ENCODE measurements around the gene TYSND1. TPM values are rescaled to one million over a fixed set of nuclear protein-coding genes. Genes with fewer than 3 reads are reported as not detected.

TYSND1 gene
- total RNA-seq, 1 donor from 2014 or later: 6.7 TPM

DNA sequence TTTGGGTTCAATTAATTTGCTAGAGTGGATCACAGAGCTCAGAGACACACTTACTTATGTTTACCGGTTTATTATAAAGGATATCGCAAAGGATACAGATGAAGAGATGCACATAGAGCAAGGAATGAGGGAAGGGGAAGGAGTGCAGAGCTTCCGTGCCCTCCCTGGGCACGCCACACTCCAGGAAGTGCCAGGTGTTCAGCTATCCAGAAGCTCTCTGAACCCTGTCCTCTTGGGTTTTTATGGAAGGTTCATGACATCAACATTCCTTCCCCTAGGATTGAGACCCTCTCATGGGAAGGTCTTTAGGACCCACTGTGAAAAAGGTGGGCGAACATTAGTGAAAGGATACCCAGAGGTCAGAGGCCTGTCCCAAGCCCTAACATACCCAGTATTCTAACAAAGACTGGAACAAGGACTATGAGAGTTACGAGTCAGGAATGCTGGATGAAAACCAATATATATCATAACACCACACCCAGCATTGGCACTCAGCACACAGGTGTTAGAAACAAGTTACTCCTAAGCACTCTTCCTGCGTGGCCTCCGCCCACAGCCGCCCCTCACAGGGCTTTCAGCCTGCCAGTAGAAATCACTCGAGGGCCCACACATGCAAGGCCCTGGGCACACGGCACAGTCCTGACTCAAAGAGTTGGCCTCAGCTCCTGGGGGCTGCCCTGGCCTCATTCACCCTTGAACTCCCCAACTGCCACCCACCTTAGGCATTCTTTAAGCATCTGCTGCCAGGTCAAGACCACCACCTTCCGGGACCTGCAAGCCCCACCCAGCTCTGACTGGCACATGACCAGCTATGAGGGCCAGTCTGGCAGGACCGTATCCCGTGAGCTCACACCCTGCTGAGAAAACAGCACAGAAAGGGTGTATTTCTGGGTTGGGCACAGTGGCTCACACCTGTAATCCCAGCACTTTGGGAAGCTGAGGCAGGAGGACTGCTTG lies 8.3 kb downstream of the TYSND1 start:
- TF ChIP-seq, protein P1, sequence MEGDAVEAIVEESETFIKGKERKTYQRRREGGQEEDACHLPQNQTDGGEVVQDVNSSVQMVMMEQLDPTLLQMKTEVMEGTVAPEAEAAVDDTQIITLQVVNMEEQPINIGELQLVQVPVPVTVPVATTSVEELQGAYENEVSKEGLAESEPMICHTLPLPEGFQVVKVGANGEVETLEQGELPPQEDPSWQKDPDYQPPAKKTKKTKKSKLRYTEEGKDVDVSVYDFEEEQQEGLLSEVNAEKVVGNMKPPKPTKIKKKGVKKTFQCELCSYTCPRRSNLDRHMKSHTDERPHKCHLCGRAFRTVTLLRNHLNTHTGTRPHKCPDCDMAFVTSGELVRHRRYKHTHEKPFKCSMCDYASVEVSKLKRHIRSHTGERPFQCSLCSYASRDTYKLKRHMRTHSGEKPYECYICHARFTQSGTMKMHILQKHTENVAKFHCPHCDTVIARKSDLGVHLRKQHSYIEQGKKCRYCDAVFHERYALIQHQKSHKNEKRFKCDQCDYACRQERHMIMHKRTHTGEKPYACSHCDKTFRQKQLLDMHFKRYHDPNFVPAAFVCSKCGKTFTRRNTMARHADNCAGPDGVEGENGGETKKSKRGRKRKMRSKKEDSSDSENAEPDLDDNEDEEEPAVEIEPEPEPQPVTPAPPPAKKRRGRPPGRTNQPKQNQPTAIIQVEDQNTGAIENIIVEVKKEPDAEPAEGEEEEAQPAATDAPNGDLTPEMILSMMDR (IDR thresholded peaks at IDR 0.05; ENCODE audit: unreplicated experiment): no peak
- H3K4me1 Mint-ChIP-seq (ENCODE audit: unreplicated experiment): peaks cover 2% of the 10 kb centered on the region
- H3K4me3 Mint-ChIP-seq (ENCODE audit: unreplicated experiment): no peak overlapping the region
- H3K9me3 Mint-ChIP-seq (ENCODE audit: unreplicated experiment): no peaks in the 10 kb centered on the region
- H3K27ac Mint-ChIP-seq (ENCODE audit: unreplicated experiment): no peak overlapping the region
- peaks cover 9% of the 10 kb centered on the region for H3K27me3 Mint-ChIP-seq (ENCODE audit: unreplicated experiment)
- DNase-seq (ENCODE audit: low spot score): no peak
- H3K36me3 Mint-ChIP-seq (ENCODE audit: low read depth, unreplicated experiment): peaks cover 14% of the 10 kb centered on the region

GRCh38 chr10:70137135-70137534 lies 9.4 kb downstream of the TYSND1 start:
- Mint-ChIP-seq H3K27ac (ENCODE audit: unreplicated experiment) (peak overlapping the region; percentile 48), H3K4me3 (ENCODE audit: unreplicated experiment) (peak overlapping the region; percentile 12), H3K9me3 (ENCODE audit: unreplicated experiment) (no peaks in the 10 kb centered on the region), H3K27me3 (ENCODE audit: unreplicated experiment) (peaks cover 6% of the 10 kb centered on the region), H3K36me3 (ENCODE audit: low read depth, unreplicated experiment) (peaks cover 14% of the 10 kb centered on the region), H3K4me1 (ENCODE audit: unreplicated experiment) (peaks cover 8% of the 10 kb centered on the region)
- TF ChIP-seq, protein P1 (IDR thresholded peaks at IDR 0.05; ENCODE audit: unreplicated experiment): no peak
- no peak for DNase-seq (ENCODE audit: low spot score)

DNA sequence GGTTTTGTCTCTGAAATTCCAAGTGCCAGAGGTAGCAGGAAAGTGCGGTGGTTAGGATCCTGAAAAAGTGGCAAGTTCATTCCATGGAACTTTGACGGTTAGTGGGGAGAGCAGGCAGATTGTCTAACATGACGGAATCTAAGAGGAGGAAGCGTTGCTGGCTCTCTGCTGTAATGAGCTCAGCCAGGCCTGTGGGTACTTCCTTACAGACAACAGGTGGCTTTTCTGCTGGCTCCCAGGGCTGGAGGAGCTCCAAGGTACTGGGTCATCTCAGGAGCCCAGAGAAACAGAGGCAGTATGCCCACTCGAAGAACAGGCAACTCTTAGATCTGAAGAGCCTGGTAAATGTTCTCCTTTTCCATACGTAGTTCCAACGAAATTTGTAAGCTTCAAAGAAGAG lies 10.8 kb downstream of the TYSND1 start:
- Mint-ChIP-seq H3K9me3 (ENCODE audit: unreplicated experiment) (no peaks in the 10 kb centered on the region), H3K36me3 (ENCODE audit: low read depth, unreplicated experiment) (peaks cover 14% of the 10 kb centered on the region), H3K27me3 (ENCODE audit: unreplicated experiment) (peaks cover 12% of the 10 kb centered on the region), H3K4me3 (ENCODE audit: unreplicated experiment) (no peak overlapping the region), H3K27ac (ENCODE audit: unreplicated experiment) (no peak overlapping the region), H3K4me1 (ENCODE audit: unreplicated experiment) (peaks cover 9% of the 10 kb centered on the region)
- TF ChIP-seq, protein P1 (IDR thresholded peaks at IDR 0.05; ENCODE audit: unreplicated experiment): no peak
- DNase-seq (ENCODE audit: low spot score): no peak

- Mint-ChIP-seq H3K9me3 (ENCODE audit: unreplicated experiment) (no peaks in the 10 kb centered on the region), H3K36me3 (ENCODE audit: low read depth, unreplicated experiment) (peaks cover 9% of the 10 kb centered on the region), H3K27ac (ENCODE audit: unreplicated experiment) (no peak overlapping the region), H3K4me3 (ENCODE audit: unreplicated experiment) (no peak overlapping the region), H3K27me3 (ENCODE audit: unreplicated experiment) (peaks cover 12% of the 10 kb centered on the region), H3K4me1 (ENCODE audit: unreplicated experiment) (peaks cover 9% of the 10 kb centered on the region)
- DNase-seq (ENCODE audit: low spot score): no peak
- TF ChIP-seq, protein P1 (IDR thresholded peaks at IDR 0.05; ENCODE audit: unreplicated experiment): no peak
Observed at GRCh38 chr10:70135046-70135445, 11.5 kb downstream of the TYSND1 start.
